Omental fat pad (tissue), 4 donors: ENCODE measurements around the gene FLT1. TPM values are rescaled to one million over a fixed set of nuclear protein-coding genes. Genes with fewer than 3 reads are reported as not detected.

Source experiments
- ATAC-seq: fragments of 150-250 bp; one replicate; pipeline ENCODE4 v1.9.1; 2016; ENCODE audit warnings: mild to moderate bottlenecking, moderate library complexity; ENCODE audit not compliant: low FRiP score
- DNase-seq: peaks from one replicate; pipeline ENCODE4 v3.0.0-alpha.2; 2019; ENCODE audit warnings: low spot score
- total RNA-seq, 4 donors: library from RNA; depleted of rRNA; stranded (reverse); fragments of >200 nt; gene quantifications; one replicate each; pipeline ENCODE4 v1.1.0, GENCODE V29; 2016
- TF ChIP-seq, protein P1 (sequence below), 3 donors: fragments of 450-650 bp; IDR thresholded peaks; one replicate each; pipeline ENCODE4 v1.5.1; 2016 to 2017; ENCODE audit warnings: antibody characterized with exemption in 3 of 3, mild to moderate bottlenecking in 3 of 3, moderate library complexity in 2 of 3

FLT1 gene
- total RNA-seq, 4 donors from 2014 or later, result 24.8 to 210 (median 65.7) TPM

DNA sequence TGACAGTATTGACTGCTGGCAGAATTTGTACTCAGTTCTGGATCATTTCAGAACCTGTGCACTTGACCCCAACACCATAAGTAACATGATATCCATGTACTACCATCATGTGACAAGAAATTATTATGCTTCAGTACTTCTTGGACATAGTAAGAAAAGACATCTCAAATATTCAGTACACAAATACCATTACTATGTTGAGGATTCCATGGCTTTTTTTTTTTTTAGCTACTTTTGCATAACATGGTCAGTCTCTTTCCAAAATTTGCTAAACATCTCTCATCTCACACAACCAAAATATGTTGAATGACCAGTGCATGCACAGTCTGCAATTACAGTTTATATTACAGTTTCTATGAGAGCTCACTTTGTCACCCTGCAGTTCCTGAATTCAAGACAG is 85.3 kb downstream of the FLT1 start:
- ATAC-seq (no peak), DNase-seq (no peak)
- TF ChIP-seq, protein P1, sequence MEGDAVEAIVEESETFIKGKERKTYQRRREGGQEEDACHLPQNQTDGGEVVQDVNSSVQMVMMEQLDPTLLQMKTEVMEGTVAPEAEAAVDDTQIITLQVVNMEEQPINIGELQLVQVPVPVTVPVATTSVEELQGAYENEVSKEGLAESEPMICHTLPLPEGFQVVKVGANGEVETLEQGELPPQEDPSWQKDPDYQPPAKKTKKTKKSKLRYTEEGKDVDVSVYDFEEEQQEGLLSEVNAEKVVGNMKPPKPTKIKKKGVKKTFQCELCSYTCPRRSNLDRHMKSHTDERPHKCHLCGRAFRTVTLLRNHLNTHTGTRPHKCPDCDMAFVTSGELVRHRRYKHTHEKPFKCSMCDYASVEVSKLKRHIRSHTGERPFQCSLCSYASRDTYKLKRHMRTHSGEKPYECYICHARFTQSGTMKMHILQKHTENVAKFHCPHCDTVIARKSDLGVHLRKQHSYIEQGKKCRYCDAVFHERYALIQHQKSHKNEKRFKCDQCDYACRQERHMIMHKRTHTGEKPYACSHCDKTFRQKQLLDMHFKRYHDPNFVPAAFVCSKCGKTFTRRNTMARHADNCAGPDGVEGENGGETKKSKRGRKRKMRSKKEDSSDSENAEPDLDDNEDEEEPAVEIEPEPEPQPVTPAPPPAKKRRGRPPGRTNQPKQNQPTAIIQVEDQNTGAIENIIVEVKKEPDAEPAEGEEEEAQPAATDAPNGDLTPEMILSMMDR (IDR thresholded peaks at IDR 0.05), result no peak

DNA sequence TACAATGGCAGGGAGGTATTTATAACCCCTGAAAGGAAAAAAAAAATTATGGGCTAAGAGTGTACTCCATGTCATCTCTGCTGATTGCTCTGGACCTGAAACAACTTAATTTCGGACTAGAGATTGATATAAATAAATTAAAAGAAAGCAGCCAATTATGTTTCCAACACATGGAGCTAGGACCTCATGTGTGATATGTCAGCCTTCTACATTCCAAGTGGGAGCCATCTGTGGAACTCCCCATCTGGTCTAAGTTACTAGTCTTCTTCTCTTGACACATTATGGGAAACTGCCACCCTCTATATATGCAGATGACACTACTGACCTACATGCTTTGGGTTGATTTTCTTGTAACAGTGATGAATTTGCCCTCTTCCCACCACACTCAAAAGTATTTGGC is 86.1 kb downstream of the FLT1 start:
- no peak for ATAC-seq
- no peak for DNase-seq
- TF ChIP-seq, protein P1 (IDR thresholded peaks at IDR 0.05), result no peak

DNA sequence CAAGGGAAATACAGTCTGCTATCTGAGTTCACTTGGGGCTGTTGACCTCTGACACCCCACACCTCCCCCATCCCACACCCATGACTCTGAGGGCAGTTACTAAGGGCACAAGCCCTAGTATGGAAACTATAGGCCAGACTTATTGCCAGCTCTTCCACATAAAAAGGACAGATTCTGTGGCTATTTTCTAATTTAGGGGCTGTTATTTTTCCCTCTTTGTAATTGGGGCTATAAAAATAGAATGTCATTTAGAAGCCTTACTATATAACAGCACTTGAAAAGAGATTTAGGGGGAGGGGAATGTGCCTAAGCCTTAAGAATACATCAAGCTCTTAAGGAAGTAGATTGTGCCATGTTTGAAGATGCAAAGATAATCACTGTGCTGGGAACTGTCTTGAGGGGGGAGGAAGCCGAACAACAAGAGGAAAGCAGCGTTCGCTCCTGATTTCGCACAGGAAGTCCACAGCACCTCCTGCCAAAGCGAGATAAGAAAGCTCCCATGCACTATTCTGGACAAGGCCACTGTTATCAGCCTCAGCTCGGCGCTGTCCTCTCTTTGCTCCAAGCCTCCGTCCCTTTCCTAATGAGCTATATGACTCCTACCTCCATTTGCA is 86.6 kb downstream of the FLT1 start:
- DNase-seq, result no peak
- ATAC-seq, result peak; percentile 48
- TF ChIP-seq, protein P1 (IDR thresholded peaks at IDR 0.05), result no peak

DNA sequence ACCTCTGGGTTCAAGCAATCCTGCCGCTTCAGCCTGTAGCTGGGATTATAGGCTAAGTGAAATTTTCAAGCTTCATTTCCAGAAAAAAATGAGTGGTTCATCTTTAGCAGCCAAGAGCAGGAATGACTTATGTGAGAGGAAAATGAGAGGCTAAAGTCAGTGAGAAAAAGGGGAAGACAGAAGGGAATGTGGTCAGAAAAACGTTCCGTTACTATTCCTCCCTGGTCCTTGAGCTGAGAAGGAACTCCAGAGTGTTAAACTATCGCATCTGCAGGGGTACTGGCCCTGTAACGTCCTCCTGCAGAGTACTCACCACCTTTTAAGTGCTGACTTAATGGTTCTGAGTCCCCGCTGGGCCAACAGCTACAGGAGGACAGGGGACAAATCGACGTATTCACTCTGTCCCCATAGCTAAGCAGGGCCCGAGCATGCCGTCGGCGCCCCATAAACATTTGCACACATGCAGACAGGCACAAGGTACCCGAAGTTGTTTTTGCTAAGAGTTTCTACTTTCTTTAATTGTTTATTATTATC is 88.1 kb downstream of the FLT1 start:
- DNase-seq, result no peak
- no peak for ATAC-seq
- TF ChIP-seq, protein P1 (IDR thresholded peaks at IDR 0.05), result no peak

DNA sequence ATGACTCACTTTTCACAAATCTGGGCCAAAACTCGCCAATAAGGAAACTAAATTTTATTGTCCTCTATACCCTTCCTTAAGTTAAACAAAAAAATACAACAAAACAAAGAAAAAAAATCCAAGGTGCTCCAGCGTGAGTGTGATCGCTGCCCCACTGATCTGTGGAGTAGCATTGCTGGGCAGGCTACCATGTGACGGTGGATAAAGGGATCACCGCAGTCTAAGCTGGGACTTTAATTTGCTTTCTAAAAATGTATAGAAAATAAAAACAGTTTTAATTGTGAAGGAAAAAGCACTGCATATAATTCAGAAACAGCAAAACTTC is 92.9 kb downstream of the FLT1 start:
- DNase-seq (no peak), ATAC-seq (no peak)
- TF ChIP-seq, protein P1 (IDR thresholded peaks at IDR 0.05), result no peak

DNA sequence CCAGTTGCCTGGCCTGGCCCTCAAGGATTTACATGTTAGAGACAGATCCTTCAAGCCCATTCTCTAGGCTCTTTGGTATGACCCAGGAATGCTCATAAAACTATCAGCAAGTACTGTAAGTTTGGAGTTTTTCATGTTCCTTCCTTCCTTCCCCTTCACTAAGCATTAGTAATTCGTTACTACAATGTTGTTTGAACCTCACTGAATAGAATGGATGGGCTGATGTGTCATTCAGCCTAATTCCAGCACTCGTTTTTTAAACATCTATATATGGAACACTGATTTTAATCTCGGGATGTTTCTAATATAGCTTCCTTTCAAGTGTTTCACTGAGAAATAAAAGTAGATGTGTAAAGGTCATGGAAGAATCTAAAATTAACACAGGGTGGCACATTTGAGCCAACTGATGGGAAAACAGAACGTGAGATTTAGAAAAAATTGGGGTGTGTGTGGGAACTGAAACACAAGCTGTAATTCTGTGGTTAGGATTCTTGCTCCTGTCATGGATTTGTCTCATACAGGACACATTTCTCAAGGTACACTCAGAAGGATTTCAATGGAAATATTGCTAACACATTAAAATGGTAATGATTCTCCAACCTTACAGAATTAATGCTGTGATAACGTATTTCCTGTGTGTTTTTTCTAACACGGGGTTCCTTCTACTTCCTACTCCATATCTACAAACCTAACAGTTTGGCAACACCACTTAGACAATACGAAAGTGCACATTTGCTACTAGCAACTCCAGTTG is 93.4 kb downstream of the FLT1 start:
- peak; percentile 41 for ATAC-seq

More for the DNA sequence above, 93.4 kb downstream of the FLT1 start:
- no peak for DNase-seq
- TF ChIP-seq, protein P1 (IDR thresholded peaks at IDR 0.05), result no peak
